Hippocampal formation (tissue), 2 donors: ENCODE results near the gene FAM114A1.

Experiments used
- DNase-seq, 2 donors: peaks; one replicate each; lab custom pipeline; 2025; lab: John Stamatoyannopoulos, UW

Gene FAM114A1

GRCh38 chr4:38858097-38858420 is 9.5 kb upstream of the FAM114A1 start:
- DNase-seq: no peak

GRCh38 chr4:38859501-38859900 is 8.1 kb upstream of the FAM114A1 start:
- DNase-seq: no peak

GRCh38 chr4:38860788-38861424 is 6.7 kb upstream of the FAM114A1 start:
- DNase-seq: no peak

- DNase-seq: no peak
Observed at GRCh38 chr4:38861791-38862190, 5.8 kb upstream of the FAM114A1 start.

GRCh38 chr4:38865445-38865844 is 2.2 kb upstream of the FAM114A1 start:
- DNase-seq: no peak

GRCh38 chr4:38866973-38867477 is 581 bp upstream of the FAM114A1 start:
- DNase-seq: no peak

GRCh38 chr4:38868059-38868960 is 704 bp downstream of the FAM114A1 start:
- DNase-seq: no peak

- DNase-seq: no peak
Observed at GRCh38 chr4:38869511-38869910, 1.9 kb downstream of the FAM114A1 start.

- no peak for DNase-seq
Observed at GRCh38 chr4:38870098-38870808, 2.6 kb downstream of the FAM114A1 start.

- no peak for DNase-seq
Observed at GRCh38 chr4:38871593-38871992, 4.0 kb downstream of the FAM114A1 start.

GRCh38 chr4:38872620-38873019 is 5.0 kb downstream of the FAM114A1 start:
- no peak for DNase-seq

- no peak for DNase-seq
Observed at GRCh38 chr4:38873290-38873944, 5.8 kb downstream of the FAM114A1 start.

- no peak for DNase-seq
Observed at GRCh38 chr4:38876636-38877035, 9.0 kb downstream of the FAM114A1 start.

- no peak for DNase-seq
Observed at GRCh38 chr4:38884254-38884653, 16.6 kb downstream of the FAM114A1 start.

GRCh38 chr4:38889143-38889542 is 21.5 kb downstream of the FAM114A1 start:
- peak in 1 of 2 donors; percentile 57 for DNase-seq

GRCh38 chr4:38891051-38891983 is 23.7 kb downstream of the FAM114A1 start:
- DNase-seq: no peak

GRCh38 chr4:38894322-38894982 is 26.8 kb downstream of the FAM114A1 start:
- no peak for DNase-seq

GRCh38 chr4:38896940-38897339 is 29.3 kb downstream of the FAM114A1 start:
- no peak for DNase-seq

- no peak for DNase-seq
Observed at GRCh38 chr4:38898245-38898644, 30.6 kb downstream of the FAM114A1 start.

- DNase-seq: no peak
Observed at GRCh38 chr4:38902221-38902620, 34.6 kb downstream of the FAM114A1 start.
